Measurements from ENCODE around the gene MRPL46. TPM values are rescaled to one million over a fixed set of nuclear protein-coding genes. Genes with fewer than 3 reads are reported as not detected.

MRPL46 gene
- total RNA-seq, 3 donors from 2014 or later (not counting 1 experiment from before 2014, with no cell fraction given) = 9.8 to 11.0 (median 10.2) TPM

- H3K9me3 Mint-ChIP-seq = no peaks in the 10 kb centered on the region
- TF ChIP-seq, protein P1, sequence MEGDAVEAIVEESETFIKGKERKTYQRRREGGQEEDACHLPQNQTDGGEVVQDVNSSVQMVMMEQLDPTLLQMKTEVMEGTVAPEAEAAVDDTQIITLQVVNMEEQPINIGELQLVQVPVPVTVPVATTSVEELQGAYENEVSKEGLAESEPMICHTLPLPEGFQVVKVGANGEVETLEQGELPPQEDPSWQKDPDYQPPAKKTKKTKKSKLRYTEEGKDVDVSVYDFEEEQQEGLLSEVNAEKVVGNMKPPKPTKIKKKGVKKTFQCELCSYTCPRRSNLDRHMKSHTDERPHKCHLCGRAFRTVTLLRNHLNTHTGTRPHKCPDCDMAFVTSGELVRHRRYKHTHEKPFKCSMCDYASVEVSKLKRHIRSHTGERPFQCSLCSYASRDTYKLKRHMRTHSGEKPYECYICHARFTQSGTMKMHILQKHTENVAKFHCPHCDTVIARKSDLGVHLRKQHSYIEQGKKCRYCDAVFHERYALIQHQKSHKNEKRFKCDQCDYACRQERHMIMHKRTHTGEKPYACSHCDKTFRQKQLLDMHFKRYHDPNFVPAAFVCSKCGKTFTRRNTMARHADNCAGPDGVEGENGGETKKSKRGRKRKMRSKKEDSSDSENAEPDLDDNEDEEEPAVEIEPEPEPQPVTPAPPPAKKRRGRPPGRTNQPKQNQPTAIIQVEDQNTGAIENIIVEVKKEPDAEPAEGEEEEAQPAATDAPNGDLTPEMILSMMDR (IDR thresholded peaks at IDR 0.05) = no peak
- H3K4me1 ChIP-seq (ENCODE audit: control insufficient read depth, insufficient read depth, low read length) = no peaks in the 10 kb centered on the region
- H3K9me3 ChIP-seq (ENCODE audit: control insufficient read depth, insufficient read depth, low read length) = no peaks in the 10 kb centered on the region
- no peak overlapping the region for H3K27ac ChIP-seq (ENCODE audit: low read length)
- peaks cover 18% of the 10 kb centered on the region for H3K36me3 Mint-ChIP-seq
- WGBS (ENCODE audit: insufficient coverage) = 88% methylated on average over 3 of the region's 3 CpGs
- ATAC-seq (no peak), DNase-seq (no peak)
- no peaks in the 10 kb centered on the region for H3K4me1 Mint-ChIP-seq
- no peak overlapping the region for H3K27ac Mint-ChIP-seq
- H3K36me3 ChIP-seq (ENCODE audit: control insufficient read depth, insufficient read depth, low read length) = peaks cover 24% of the 10 kb centered on the region
- no peaks in the 10 kb centered on the region for H3K27me3 ChIP-seq (ENCODE audit: control insufficient read depth, insufficient read depth, low read length)
- no peaks in the 10 kb centered on the region for H3K27me3 Mint-ChIP-seq (ENCODE audit: low read depth in 2 of 2)
- H3K4me3 ChIP-seq (ENCODE audit: low read length) = no peak overlapping the region
- intact Hi-C loops (cut with micrococcal nuclease) = no loop called here
- no peak overlapping the region for H3K4me3 Mint-ChIP-seq
These were observed 44.9 kb upstream of the MRPL46 start for GRCh38 chr15:88512078-88512477.

DNA sequence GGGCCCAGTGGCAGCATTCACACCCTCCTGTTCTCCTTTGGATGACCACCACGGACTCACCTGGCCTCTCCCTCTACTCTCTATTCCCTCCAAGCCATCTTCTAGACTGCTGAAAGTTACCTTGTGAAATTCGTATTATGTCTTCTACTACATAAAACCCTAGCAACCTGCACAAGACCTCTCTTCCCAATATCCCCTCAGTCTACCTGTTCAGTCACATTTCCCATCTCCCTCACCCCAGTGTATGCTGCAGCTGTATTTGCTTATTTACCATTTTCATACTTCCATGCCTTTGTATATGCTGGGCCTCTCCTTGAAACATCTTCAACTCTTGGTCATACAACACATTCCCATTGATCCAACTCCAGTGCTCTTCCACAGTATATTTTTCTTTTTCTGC is 44.0 kb upstream of the MRPL46 start:
- 90% methylated on average over 2 of the region's 2 CpGs for WGBS (ENCODE audit: insufficient coverage)
- ATAC-seq (no peak), DNase-seq (no peak)
- H3K27ac ChIP-seq (ENCODE audit: low read length) = no peak overlapping the region
- H3K36me3 Mint-ChIP-seq = peaks cover 18% of the 10 kb centered on the region
- peaks cover 24% of the 10 kb centered on the region for H3K36me3 ChIP-seq (ENCODE audit: control insufficient read depth, insufficient read depth, low read length)
- H3K27ac Mint-ChIP-seq = no peak overlapping the region
- H3K4me3 Mint-ChIP-seq = no peak overlapping the region
- no peak overlapping the region for H3K4me3 ChIP-seq (ENCODE audit: low read length)
- intact Hi-C loops (cut with micrococcal nuclease) = no loop called here
- no peaks in the 10 kb centered on the region for H3K27me3 ChIP-seq (ENCODE audit: control insufficient read depth, insufficient read depth, low read length)
- TF ChIP-seq, protein P1 (IDR thresholded peaks at IDR 0.05) = no peak
- no peaks in the 10 kb centered on the region for H3K4me1 Mint-ChIP-seq
- no peaks in the 10 kb centered on the region for H3K9me3 ChIP-seq (ENCODE audit: control insufficient read depth, insufficient read depth, low read length)
- H3K4me1 ChIP-seq (ENCODE audit: control insufficient read depth, insufficient read depth, low read length) = no peaks in the 10 kb centered on the region
- no peaks in the 10 kb centered on the region for H3K27me3 Mint-ChIP-seq (ENCODE audit: low read depth in 2 of 2)
- H3K9me3 Mint-ChIP-seq = no peaks in the 10 kb centered on the region

DNA sequence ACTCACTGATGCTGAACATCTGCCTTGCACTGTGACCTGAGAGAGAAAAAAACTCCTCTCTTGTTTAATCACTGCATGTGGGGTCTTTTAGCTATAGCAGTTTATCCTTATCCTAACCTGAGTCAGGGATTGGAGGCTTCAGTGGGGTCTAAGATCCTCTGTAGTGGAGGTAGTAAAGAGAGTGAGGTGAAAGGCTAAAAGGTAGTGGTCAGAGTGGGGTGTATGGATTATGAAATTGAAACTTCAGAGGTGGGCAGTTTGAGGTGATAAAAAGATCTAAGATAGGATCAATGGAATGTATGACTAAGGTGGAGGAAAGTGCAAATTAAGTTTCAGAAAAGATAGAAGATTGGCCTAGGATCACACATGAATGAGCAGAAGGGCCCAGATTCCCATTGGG is 42.8 kb upstream of the MRPL46 start:
- Histone ChIP-seq H3K36me3 (ENCODE audit: control insufficient read depth, insufficient read depth, low read length) (peaks cover 20% of the 10 kb centered on the region), H3K27ac (ENCODE audit: low read length) (no peak overlapping the region), H3K27me3 (ENCODE audit: control insufficient read depth, insufficient read depth, low read length) (no peaks in the 10 kb centered on the region), H3K4me1 (ENCODE audit: control insufficient read depth, insufficient read depth, low read length) (no peaks in the 10 kb centered on the region), H3K9me3 (ENCODE audit: control insufficient read depth, insufficient read depth, low read length) (no peaks in the 10 kb centered on the region), H3K4me3 (ENCODE audit: low read length) (no peak overlapping the region)
- Mint-ChIP-seq H3K4me1 (no peaks in the 10 kb centered on the region), H3K4me3 (no peak overlapping the region), H3K9me3 (no peaks in the 10 kb centered on the region), H3K27me3 (ENCODE audit: low read depth in 2 of 2) (no peaks in the 10 kb centered on the region), H3K36me3 (peaks cover 23% of the 10 kb centered on the region), H3K27ac (no peak overlapping the region)
- intact Hi-C loops (cut with micrococcal nuclease) = no loop called here
- ATAC-seq (no peak), DNase-seq (no peak)
- TF ChIP-seq, protein P1 (IDR thresholded peaks at IDR 0.05) = no peak

- intact Hi-C loops (cut with micrococcal nuclease) = no loop called here
- DNase-seq (no peak), ATAC-seq (no peak)
- Mint-ChIP-seq H3K4me3 (no peak overlapping the region), H3K27ac (no peak overlapping the region), H3K4me1 (no peaks in the 10 kb centered on the region), H3K27me3 (ENCODE audit: low read depth in 2 of 2) (no peaks in the 10 kb centered on the region), H3K9me3 (no peaks in the 10 kb centered on the region), H3K36me3 (peaks cover 26% of the 10 kb centered on the region)
- Histone ChIP-seq H3K4me1 (ENCODE audit: control insufficient read depth, insufficient read depth, low read length) (no peaks in the 10 kb centered on the region), H3K27me3 (ENCODE audit: control insufficient read depth, insufficient read depth, low read length) (no peaks in the 10 kb centered on the region), H3K9me3 (ENCODE audit: control insufficient read depth, insufficient read depth, low read length) (no peaks in the 10 kb centered on the region), H3K4me3 (ENCODE audit: low read length) (no peak overlapping the region), H3K27ac (ENCODE audit: low read length) (no peak overlapping the region), H3K36me3 (ENCODE audit: control insufficient read depth, insufficient read depth, low read length) (peaks cover 20% of the 10 kb centered on the region)
- 90% methylated on average over 4 of the region's 4 CpGs for WGBS (ENCODE audit: insufficient coverage)
- TF ChIP-seq, protein P1 (IDR thresholded peaks at IDR 0.05) = no peak
These were observed 42.1 kb upstream of the MRPL46 start for GRCh38 chr15:88509321-88509720.
